HG03139 (cell line): Measurements from ENCODE around the gene KIAA1755.
"Not testable (repeated sequence)": the region's sequence is repeated elsewhere in the genome, so short reads cannot be mapped to it uniquely, and the experiment has no call there.

Experiments used
- ATAC-seq: cut with Tn5 transposase; IDR thresholded peaks from one replicate; pipeline ENCODE4 v1.9.1; 2021; ENCODE audit not compliant: unreplicated experiment

KIAA1755 gene

DNA sequence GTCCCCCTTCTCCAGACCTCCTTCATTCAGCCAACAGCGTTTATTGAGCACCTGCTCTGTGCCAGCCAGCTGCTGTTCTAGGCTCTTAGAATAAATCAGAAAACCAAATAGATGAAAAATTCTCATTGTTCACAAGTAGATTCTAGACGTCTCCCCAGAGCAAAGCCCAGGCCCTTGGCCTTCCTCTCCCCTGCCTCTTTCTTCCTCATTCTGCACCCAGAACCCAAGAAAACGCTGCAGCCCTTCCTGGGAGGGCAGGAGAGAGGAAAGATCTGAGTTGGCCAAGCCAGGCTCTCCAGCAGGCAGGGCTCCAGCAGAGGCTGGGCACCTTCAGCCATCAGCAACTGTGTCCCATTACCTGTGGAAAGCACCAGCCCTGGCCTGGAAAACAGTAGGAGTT, 31.4 kb upstream of the KIAA1755 start:
- ATAC-seq: no peak

DNA sequence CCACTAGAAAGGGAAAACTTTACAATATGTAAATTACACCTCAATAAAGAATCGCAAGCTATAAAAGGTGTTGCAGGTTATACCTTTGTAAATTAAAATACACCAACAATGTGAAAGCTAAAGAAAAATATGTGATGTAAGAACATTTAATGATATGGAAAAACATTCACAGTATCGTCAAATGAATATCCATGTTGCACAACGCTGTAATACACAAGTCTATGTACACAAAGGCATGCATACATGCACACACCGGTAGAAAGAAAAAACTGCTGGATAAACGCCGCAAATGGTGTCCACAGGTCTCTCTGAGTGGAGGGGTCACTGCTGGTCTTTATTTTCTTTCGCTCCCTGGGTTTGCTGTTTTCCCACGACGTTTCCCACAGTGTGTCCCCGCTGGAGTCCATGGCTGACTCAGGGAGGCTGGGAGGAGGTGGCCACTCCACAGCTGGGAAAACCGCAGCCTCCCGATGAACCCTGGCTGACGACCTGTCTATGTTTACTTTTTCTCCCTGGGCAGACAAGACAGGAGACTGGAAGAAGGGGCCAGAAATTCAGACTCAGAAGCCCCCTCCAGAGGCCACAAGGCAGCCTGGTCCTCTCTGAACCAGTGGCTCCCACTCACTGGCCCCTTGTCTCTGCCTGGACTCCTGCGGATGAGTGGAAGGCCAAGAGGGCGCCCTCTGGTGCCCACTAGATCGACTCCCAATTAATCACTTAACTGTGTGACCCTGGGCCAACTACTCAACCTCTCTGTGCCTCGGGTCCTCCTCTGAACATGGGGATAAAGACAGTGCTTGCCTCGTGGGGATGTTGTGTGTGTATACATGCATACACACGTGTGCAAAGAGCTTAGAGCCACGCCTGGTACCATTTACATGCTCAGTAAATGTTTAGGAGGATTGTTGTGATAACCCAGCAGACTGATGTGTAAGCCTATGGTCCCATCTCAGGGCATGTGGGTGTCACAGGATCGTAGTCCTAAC, 30.6 kb upstream of the KIAA1755 start:
- no peak for ATAC-seq

DNA sequence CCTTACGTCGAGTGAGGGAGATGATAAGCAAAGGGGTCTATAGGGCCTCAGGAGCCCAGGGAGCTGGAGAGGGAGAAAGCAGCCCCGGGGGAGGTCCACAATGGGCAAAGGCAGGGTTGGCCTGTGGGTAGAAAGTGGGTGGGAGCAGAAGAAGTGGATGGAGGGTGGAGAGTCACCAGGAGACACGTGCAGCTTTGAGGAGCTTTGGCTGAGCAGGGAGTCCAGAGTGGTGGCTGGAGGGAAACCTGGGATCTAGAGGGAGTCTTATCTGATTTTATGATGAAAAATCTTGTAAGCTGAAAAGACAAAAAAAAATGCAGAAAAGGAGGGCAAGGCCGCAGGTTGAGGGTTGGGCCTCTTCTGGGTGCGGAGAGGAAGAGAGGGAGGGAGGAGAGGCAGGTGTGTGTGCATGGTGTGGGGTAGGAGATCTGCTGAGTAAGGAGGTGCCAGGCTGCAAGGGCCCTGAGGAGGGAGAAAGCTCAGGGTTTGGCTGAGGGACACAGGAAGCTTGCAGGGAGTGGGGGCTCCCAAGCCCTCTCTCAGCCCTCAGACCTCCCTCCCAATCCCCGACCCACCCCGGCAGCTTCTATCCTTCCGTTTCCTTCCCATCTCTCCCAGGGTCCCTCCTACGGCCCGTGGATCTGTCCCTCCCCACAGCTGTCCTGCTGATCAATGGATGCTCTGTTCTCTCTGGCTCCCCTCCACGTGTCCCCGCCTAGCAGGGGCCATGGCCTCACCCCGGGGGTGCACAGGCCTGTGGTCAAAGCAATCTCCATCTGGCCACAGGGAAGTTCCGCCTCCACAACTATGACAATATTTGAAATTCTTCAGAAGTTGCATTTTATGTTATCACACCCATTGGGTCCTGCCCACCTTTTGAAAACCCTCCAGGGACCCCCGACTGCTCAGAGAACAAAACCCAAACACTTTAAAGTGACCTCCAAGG, 26.3 kb upstream of the KIAA1755 start:
- no peak for ATAC-seq

DNA sequence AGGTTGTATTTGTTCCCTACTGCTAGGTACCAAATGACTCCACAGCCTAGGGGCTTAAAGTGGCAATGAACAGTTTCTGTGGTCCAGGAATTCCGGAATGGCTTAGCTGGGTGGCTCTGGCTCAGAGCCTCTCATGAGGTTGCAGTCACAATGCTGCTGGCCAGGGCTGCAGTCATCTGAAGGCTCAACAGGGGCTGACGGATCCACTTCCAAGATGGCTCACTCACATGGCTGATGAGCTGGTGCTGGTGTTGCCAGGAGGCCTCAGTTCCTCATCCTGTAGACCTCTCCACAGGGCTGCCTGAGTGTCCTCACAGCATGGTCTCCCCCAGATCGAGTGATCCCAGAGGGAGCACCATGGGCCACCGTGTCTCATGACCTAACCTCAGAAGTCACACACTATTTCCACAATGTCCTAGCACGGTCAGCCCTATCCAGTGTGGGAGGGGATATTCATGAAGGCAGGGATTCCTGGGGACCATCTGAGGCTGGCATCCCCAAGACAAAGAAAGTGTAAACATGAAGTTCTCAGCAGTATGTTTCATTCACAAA, 24.4 kb upstream of the KIAA1755 start:
- ATAC-seq: no peak

DNA sequence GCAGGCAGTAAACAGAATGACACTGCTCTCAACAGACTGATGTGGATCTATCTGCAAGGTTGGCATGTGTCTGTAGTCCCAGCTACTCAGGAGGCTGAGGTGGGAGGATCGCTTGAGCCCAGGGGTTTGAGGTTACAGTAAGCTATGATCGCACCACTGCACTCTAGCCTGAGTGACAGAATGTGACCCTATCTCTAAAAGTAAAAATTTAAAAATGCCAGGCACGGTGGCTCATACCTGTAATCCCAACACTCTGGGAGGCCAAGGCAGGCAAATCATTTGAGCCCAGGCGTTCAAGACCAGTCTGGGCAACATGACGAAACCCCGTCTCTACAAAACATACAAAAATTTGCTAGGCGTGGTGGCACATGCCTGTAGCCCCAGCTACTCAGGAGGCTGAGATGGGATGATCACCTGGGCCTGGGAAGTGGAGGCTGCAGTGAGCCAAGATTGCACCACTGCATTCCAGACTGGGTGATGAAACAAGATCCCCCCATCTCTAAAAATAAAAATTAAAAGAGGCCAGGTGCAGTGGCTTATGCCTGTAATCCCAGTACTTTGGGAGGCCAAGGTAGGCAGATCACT, 23.6 kb upstream of the KIAA1755 start:
- ATAC-seq: not testable (repeated sequence)

DNA sequence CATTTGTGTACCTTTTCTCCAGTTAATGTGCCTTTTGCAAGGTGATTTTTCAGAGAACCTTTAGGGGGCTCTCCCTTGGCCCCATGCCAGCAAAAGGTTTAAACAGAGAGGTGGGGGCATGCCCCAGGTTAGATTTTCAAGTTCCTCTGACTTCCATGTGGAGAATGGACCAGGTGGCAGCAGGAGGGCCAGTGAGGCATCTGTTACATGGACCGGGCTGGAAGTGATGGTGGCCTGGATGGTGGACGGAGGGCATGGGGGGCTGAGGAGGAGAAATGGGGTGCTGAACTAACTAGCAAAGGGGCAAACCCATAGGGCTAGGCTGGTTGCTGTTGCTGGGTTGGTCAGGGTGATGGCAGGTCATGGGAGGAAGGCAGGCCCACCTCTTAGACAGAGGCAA, 22.7 kb upstream of the KIAA1755 start:
- ATAC-seq: no peak

GRCh38 chr20:38281176-38281915, 20.8 kb upstream of the KIAA1755 start:
- ATAC-seq: not testable (repeated sequence)

DNA sequence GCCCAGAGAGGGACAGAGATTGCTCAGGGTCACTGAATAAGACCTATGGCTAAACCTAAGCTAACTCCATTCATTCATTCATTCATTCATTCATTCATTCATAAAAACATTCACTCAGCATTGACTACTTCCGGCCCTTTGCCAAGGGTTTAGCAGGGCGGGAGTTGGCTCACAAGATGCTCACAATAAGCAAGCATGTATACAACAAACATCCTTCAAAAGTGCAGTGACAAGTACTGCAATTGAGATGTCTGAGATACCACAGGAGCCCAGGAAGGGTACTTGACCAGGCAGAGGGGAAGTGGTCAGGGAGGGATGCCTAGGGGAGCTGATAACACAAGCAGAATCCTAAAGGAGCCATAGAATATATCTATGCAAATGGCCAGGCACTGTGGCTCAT, 18.2 kb upstream of the KIAA1755 start:
- ATAC-seq: no peak

- no peak for ATAC-seq
Observed at GRCh38 chr20:38278131-38278530, 17.6 kb upstream of the KIAA1755 start.

GRCh38 chr20:38277691-38278090, 17.2 kb upstream of the KIAA1755 start:
- no peak for ATAC-seq

DNA sequence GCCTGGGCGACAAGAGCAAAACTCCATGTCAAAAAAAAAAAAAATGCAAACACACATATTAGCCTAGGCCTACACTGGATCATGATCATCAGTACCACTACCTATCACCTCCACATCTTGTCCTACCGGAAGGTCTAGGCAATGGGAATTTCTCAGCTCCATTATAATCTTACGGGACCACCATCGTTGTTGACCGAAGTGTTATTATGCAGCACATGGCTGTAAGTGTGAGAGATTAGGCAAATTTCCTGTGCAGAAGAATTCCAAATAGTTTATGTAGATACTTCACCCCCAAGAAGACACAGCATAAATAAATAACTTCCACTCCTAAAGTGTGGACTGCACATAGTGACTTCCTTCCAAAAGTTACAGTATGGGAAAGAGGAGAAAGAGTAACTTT, 16.8 kb upstream of the KIAA1755 start:
- ATAC-seq: no peak

DNA sequence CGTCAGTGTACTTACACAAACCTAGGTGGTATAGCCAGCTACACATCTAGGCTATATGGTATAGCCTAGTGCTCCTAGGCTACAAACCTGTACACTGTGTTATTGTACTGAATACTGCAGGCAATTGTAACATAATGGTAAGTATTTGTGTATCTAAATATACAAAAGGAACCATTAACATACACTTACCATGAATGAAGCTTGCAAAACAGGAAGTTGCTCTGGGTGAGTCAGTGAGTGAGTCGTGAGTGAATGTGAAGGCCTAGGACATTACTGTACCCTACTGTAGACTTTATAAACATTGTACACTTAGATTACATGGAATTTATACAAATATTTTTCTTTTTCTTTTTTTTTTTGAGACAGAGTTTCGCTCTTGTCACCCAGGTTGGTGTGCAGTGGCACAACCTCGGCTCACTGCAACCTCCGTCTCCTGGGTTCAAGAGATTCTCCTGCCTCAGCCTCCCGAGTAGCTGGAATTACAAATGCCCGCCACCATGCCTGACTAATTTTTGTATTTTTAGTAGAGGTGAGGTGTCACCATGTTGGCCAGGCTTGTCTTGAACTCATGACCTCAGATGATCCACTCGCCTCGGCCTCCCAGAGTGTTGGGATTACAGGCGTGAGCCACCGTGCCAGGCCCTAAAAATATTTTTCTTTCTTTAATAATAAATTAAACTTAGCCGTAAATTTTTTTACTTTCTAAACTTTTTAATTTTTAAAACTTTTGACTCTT, 15.4 kb upstream of the KIAA1755 start:
- no peak for ATAC-seq

DNA sequence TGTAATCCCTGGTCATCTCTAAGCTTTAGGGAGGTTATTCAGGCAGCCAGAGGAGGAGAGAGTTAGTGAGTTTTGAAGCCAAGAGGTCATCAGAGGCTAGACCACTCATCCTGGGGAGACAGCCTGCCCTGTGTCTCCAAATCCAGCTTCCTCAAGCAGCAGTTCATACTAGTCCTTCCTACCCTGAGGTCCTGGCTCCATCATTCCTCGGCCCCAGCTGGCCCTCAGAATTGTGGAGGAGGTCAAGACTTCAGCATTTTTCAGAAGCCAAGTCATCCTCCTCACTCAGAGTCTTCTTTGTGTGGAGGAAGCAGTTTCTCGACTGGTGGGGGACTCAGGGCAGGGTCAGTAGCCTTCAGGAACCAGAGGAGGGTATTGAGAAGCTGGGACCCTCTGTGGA, 12.4 kb upstream of the KIAA1755 start:
- ATAC-seq: no peak

DNA sequence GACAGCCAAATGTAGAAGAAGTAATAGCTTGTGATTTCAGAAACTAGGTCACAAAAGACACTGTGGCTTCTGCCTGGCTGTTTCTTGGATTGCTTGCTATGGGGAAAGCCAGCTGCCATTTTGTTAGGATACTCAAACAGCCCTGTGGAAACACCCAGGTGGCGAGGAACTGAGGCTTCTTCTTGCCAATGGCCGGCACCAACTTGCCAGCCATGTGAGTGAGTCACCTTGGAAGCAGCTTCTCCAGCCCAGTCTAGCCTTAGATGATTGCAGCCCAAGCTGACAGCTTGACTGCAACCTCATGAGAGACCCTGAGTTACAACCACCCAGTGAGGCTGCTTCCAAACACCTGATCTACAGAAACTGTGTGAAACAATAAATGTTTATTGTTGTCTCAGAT, 11.9 kb upstream of the KIAA1755 start:
- no peak for ATAC-seq

DNA sequence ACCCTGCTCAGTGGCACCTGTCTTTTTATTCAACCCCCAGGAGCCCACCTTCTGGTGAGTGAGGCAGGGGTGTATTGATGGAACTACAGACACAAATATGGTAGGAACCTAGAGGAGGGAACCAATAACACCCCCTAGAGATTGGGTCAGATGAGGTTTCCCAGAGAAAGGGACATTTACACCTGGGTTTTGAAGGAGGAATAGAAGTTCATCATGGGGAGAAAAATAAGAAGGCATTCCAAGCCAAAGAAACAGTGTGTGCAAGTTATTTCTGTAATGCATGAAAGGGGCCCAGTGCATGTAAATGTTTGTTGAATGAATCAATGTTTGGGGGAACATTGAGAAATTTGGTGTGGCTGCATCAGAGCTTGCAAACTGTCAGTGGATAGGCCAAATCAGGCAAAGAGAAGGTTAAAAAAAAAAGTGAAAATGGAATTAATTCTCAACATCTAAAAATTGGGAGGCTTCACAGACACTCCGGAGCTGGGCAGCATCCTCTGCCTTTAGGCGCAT, 11.1 kb upstream of the KIAA1755 start:
- no peak for ATAC-seq

DNA sequence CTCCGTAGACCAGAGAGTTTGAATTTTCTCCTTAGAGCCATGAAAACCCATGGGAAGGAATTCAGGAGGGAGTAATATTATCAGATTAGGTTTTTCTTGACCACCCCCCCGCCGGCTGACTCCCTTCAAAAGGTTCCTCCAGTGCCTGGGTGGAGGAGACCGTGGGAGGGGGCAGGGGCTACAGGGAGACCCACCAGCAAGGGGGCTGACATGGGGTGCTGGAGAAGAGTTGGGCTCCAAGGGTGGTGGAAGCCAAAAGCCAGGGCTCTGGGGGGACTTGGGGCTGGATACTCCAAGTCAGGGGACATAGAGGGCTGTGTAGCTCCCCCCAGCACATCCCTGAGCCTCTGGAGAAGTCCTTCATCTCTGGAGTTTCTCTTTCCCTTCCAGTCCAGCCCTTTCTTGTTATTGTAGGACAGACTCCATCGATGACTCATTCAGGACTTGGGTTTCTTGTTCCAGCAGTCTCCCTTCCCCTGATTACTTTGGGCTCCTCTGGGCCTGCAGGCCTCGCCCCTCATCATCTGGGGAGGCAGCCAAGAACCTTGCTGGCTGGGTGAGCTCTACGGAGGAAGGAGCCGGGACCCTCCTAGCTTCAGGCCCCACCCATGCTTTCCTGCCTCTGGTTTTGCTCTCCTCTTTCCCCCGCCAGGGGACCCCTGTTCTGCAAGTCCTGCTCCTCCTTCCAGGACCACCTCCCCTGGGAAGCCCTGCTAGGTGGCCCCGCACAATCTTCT, 10.5 kb upstream of the KIAA1755 start:
- ATAC-seq: no peak

DNA sequence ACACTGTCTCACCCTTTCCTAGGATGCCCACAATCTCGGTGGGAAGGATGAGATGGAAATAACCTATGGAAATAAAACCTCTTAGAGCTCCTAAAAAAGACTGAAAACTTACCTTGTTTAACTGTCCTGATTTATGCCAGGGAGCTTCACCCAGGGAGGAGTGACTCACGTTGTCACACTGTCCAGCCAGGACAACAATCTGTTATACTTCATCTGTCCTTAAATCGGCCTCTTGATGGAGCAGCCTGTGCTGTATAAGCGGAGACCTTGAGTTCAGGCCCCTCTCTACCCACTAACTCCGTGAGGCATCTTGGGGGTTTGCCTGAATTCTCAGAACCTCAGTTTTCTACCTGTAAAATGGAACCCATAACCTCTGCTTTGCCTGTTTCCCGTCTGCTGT, 9.2 kb upstream of the KIAA1755 start:
- no peak for ATAC-seq

GRCh38 chr20:38269040-38269439, 8.5 kb upstream of the KIAA1755 start:
- ATAC-seq: no peak
